GM13976 (cell line): ENCODE data around the gene DDAH1.

Experiments
- DNase-seq: peaks from one replicate; pipeline ENCODE4 v3.0.0; 2012; ENCODE audit warnings: low spot score
- in situ Hi-C: fragments of 300-500 bp; cut with MboI; formaldehyde crosslinking; loops from one replicate; pipeline ENCODE4 v1.12.0; 2022; ENCODE audit warnings: low sequenced_read_pairs, mixed read lengths, inconsistent platforms; ENCODE audit not compliant: unreplicated experiment
- TF ChIP-seq, protein P1 (sequence below): IDR thresholded peaks from 2 replicates; pipeline ENCODE4 v1.5.1; 2012; ENCODE audit warnings: borderline replicate concordance, mild to moderate bottlenecking; ENCODE audit not compliant: insufficient read depth; ENCODE audit errors: extremely low read depth, missing control alignments, control extremely low read depth

Gene DDAH1

DNA sequence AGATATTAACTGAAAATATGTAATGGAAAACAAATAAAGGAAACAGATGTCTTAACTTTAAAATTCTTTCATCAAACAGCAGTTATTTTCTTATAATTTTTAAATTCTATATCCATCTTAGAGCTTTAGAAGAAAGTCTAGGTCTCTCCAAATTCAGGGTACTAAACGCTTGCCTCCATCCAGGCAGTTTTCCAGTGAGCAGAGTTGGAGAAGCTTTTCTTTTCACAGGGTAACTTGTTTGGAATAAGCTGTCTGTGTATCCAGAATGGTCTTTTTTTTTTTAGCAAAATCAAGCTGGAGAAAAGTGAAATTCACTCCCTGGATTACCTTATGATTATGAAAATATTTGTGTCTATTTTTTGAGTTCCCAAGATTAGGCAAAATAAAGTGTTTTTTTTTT is 88.6 kb downstream of the DDAH1 start:
- in situ Hi-C loops = no loop called here
- TF ChIP-seq, protein P1, sequence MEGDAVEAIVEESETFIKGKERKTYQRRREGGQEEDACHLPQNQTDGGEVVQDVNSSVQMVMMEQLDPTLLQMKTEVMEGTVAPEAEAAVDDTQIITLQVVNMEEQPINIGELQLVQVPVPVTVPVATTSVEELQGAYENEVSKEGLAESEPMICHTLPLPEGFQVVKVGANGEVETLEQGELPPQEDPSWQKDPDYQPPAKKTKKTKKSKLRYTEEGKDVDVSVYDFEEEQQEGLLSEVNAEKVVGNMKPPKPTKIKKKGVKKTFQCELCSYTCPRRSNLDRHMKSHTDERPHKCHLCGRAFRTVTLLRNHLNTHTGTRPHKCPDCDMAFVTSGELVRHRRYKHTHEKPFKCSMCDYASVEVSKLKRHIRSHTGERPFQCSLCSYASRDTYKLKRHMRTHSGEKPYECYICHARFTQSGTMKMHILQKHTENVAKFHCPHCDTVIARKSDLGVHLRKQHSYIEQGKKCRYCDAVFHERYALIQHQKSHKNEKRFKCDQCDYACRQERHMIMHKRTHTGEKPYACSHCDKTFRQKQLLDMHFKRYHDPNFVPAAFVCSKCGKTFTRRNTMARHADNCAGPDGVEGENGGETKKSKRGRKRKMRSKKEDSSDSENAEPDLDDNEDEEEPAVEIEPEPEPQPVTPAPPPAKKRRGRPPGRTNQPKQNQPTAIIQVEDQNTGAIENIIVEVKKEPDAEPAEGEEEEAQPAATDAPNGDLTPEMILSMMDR = no peak
- DNase-seq = no peak

DNA sequence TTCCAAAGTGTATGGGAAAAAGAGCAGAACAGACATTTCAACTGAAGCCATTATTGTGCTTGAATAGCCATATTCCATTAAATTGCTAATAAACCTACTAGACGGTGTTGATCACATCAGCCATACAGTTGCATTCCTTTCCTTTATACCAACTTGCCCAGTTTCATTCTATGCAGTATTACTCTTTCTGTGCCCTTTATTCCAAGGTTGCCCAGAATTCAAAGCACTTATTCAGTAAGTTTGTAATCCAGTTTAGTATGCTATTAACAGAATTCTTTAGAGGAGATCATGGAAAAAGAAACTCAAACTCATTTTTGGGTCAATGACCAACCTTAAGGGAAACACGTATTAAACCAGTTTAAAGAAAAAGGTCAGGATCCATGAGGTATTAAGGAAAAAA is 89.5 kb downstream of the DDAH1 start:
- TF ChIP-seq, protein P1 = no peak
- DNase-seq = no peak
- in situ Hi-C loops = no loop called here

DNA sequence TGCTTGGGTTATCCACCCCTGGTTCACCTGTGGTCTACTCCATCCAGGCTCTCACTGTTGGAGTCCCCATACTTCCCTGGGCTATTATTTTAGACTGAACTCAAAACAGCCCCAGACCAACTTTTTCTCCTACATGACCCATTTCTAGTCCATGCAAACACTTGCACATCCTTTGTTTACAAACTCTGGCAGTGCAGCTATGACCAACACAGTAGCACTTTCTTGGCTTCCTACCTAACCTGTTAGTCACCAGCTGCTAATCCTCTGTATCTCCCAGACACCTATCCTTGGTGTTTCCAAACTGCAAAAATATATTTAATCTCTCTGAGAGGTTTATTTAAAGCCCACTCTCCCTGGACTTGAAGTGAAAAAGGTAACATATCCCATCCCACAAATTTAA is 90.8 kb downstream of the DDAH1 start:
- in situ Hi-C loops = no loop called here
- DNase-seq = no peak
- TF ChIP-seq, protein P1 = no peak

DNA sequence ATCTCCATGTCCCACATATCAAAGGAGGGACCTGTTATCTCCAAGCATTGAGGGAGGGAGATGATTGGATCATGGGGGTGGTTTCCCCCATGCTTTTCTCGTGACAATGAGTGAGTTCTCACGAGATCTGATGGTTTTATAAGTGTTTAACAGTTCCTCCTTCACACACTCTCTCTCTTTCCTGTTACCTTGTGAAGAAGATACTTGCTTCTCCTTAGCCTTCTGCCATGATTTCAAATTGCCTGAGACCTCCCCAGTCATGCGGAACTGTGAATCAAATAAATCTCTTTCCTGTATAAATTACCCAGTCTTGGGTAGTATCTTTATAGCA is 91.6 kb downstream of the DDAH1 start:
- in situ Hi-C loops = no loop called here
- TF ChIP-seq, protein P1 = no peak
- DNase-seq = no peak

DNA sequence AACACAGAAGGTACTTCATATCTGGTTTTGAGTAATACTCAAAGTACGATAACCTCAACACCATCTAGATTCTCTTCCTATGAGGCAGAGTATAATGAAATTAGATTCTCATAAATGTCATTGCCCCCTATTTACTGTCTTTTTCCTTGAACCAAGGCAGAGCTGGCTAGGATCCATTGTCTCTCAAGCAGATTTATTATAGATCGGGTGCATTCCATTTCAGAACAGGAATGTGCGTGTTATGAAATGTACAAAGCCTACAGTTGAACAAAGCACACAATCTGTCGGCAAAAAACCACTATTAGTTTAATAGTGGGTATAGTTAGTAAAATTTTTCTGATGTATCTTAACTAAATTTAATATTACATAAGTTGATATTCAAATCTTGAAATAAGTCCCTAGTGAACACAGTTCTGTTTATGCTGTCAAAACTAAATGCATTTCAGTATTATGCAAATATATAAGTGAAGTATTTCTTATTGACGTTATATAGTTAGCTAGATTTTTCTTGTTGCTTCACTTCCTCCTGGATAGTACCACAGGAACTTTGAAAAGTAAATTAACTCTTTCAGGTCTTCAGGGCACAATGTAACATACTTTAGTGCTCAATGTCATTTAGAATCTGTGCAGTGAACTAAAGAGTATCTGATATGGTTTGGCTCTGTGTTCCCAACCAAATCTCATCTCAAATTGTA is 92.1 kb downstream of the DDAH1 start:
- in situ Hi-C loops = no loop called here
- no peak for DNase-seq
- TF ChIP-seq, protein P1 = no peak

DNA sequence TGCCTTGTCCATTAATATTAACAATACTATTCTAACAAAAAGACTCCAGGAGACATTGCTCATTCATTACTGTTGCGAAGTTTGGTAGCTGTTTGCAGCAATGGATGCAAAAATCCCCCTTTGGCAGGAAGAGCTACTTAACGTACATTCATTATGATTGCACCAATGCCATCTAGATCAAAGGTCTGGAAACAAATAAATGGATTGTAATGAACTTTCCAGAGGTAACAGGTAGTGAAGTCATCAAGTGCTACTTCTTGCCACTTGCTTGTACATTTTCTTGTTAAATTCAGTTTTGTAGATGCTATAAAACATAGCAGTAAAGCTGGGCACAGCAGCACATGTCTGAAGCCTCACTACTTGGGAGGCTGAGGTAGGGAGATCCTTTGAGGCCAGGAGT is 93.9 kb downstream of the DDAH1 start:
- no peak for DNase-seq
- in situ Hi-C loops = no loop called here
- TF ChIP-seq, protein P1 = no peak
